Measurements from ENCODE around the gene INPP5J. TPM values are rescaled to one million over a fixed set of nuclear protein-coding genes. Genes with fewer than 3 reads are reported as not detected.
"Not testable (repeated sequence)": the region's sequence is repeated elsewhere in the genome, so short reads cannot be mapped to it uniquely, and the experiment has no call there.

Gene INPP5J
- total RNA-seq, 1 donor, result 1.6 TPM

DNA sequence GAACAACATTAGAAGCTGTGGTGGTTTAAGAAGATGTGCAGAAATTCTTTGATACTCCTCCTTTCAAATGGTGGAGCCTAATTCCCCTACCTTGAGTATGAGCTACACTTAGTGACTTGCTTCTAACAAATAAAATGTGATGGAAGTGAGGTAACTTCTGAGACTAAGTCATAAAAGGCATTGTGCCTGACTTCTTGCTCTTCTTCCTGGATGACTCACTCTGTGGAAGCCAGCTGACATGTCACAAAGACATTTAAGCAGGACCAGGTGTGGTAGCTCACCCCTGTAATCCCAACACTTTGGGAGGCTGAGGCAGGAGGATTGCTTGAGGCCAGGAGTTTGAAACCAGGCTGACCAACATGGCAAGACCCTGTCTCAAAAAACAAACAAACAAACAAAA lies 21.5 kb downstream of the INPP5J start:
- DNase-seq (ENCODE audit: low read depth in 2 of 3, low spot score in 2 of 3), result no peak

DNA sequence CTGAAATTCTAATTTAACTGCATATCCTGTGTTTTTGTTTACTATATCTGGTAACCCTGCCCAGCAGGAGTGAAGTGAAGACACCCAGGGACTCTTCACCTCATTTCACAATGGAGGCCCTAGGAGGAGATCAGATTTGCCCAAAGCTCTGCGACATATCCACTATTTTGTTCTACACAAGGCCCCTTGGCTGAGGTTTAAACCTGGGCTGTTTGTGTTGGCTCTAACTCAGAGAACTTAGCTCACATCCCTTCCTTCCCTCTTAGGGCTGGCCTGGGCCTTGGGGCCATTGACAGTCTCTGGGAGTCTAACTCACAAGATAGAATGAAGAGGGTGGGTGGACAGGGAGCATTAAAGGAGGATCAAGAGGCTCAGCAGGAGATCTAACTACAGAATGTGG lies 25.7 kb downstream of the INPP5J start:
- DNase-seq (ENCODE audit: low read depth in 2 of 3, low spot score in 2 of 3), result no peak

DNA sequence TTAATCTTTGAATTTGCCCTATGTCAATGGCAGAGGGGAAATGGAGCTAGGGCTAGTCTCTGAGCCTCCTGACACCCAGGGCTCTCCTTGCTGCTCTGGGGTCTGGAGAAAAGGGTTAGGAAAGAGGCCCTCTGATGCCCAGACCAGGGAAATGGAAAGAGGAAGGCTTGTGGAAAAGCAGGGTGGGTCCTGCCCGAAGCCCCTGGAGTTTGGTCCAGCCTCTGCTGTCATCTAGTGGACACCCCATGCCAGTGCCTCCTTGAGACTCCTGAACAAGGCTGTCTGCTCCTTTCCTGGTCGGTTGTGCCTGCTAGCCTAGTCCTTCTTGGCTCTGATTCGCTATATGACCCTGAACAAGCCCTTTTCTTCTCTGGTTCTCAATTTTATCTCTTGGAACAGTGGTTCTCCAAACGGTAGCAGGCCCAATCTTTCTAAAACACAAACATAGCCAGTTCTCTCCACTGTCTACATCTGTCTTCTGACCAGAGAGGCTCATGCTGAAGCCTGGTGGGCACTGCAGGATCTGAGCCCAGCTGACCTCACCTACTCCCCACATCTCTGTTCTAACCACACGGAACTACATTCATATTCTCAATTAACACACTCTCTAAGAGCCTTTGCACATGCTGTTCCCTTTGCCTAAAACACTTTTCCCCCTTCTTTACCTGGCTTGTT lies 26.3 kb downstream of the INPP5J start:
- DNase-seq (ENCODE audit: low read depth in 2 of 3, low spot score in 2 of 3), result peak in 2 of 3 donors; percentile 54 to 78

DNA sequence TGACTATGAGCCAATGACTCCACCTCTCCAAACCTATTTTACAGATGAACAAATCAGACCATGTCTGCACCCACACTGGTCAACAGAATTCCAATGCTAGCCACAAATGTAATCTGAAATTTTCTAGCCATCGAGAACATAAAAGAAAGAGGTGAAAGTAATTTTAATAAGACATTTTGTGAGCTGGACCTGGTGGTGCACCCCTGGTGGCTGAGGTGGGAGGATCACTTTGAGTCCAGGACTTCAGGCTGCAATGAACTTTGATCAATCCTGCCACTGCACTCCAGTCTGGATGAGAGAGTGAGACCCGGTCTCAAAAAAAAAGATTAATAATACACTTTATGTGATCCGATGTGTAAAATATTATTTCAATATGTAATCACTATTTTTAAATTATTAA lies 27.8 kb downstream of the INPP5J start:
- DNase-seq (ENCODE audit: low read depth in 2 of 3, low spot score in 2 of 3), result no peak

DNA sequence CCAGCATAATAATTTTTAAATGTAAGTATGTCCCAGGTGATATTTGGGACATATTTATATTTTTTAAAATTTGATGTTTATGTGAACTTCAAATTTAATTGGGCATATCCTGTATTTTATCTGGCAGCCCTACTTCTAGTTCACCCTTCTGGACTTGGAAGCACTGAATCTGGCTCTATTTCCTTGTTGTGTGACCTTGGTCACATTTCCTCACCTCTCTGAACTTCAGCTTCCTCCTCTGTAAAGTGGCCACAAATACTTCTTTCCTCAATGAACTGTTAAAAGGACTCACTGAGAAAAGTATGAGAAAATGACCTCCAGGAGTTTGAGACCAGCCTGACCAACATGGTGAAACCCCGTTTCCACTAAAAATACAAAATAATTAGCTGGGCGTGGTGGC lies 29.1 kb downstream of the INPP5J start:
- no peak for DNase-seq (ENCODE audit: low read depth in 2 of 3, low spot score in 2 of 3)

DNA sequence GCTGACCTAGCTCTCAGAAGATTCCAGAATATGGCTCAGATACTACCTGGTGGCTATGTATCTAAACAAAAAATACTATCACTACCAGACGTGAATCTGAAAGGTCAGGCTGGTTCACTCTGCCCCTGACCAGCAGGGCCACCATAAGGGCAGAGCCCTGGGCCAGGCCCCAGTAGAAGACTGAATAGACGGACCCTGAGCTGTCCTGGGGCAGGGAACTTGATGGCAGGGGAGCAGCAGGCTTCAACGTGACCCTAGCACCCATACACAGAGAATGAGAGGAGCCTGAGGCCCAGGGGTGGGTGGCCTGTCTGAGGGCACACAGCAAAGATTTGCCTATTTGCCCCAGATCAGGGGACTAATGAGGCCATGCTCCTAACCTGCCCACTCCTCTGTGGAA lies 30.6 kb downstream of the INPP5J start:
- DNase-seq (ENCODE audit: low read depth in 2 of 3, low spot score in 2 of 3), result no peak

DNA sequence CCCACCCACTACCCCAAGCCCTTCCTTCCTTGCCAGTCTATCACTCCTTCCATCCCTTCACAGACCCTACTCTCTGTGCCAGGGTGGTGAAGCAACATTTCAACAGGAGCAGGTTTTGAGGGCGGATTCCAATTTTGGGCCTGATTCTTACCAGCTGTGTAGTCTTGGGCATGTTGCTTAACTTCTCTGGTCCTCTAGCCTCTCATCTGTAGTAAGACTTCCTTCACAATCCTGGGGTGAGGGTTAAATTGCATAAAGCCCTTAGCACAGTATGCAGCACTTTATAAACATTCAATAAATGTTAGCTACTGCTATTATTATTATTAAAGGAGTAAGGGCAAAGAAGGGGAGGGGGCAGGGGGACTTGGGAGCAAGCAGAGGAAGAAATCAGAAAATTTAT lies 32.2 kb downstream of the INPP5J start:
- DNase-seq (ENCODE audit: low read depth in 2 of 3, low spot score in 2 of 3), result no peak

DNA sequence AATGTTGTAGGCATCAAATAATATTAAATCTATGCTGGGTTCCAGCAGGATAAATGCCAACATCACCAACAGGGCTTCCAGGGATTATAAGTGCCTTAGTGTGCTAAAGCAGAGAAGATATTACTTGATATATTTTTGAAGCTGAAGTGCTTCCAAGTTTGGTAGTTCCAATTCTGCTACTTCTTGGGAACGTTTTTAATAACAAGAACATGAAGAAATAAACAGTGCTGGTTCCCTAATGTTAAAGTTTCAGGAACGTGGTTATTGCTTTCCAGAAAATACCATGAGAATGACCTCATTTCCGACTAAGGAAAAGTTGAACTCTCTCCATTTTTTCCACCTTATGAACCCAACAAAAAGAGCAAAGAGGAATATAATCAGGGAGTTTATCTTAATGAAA lies 32.7 kb downstream of the INPP5J start:
- DNase-seq (ENCODE audit: low read depth in 2 of 3, low spot score in 2 of 3), result no peak

DNA sequence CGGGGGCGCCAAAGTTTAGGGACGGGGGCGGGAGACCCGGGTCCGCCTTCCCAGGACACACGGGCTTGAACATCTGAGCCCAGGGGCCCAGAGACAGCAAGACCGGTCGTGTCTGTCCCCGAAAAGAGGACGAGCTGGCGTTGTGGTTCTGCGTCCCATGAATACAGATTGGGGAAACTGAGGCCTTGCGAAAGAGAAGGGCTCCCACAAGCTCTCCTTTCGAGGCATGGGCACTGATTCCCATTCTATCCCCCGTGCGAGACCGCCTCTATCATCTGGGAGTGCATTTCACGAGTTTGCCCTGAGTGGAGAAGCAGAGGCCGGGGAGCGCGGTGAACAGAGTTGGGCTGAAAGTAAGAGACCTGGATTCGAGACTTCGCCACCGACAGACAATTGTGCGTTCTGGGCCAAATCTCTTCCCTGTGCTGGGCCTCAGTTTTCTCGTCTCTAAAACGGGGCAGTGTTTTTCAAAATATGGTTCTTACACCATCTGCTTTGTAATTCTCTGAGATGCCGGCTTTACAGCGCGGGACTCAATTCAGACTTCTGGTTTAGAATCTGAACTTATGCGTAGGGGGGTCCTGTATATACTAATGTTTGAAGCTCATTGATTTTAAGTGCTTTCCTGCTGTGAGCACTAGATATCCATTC lies 37.7 kb downstream of the INPP5J start:
- DNase-seq (ENCODE audit: low read depth in 2 of 3, low spot score in 2 of 3), result peak in 1 of 3 donors; percentile 18

DNA sequence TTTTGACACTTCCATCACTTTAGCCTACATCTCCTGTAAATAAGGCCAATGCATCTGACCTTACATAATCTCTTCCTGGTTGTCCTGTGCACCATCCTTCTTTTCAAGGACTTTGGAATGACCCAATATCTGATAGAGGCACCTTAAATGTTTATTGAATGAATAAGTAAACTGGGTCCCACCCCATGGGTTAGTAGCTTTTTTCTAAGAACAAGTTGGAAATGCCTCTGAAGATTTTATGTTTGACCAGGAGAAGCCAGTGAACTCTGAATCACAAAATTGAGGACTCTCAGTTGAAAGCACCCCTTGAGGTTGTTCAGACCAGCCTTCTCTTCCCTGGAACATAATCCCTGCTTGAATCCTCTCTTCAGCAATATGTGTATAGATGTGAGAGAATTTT lies 38.6 kb downstream of the INPP5J start:
- DNase-seq (ENCODE audit: low read depth in 2 of 3, low spot score in 2 of 3), result no peak

DNA sequence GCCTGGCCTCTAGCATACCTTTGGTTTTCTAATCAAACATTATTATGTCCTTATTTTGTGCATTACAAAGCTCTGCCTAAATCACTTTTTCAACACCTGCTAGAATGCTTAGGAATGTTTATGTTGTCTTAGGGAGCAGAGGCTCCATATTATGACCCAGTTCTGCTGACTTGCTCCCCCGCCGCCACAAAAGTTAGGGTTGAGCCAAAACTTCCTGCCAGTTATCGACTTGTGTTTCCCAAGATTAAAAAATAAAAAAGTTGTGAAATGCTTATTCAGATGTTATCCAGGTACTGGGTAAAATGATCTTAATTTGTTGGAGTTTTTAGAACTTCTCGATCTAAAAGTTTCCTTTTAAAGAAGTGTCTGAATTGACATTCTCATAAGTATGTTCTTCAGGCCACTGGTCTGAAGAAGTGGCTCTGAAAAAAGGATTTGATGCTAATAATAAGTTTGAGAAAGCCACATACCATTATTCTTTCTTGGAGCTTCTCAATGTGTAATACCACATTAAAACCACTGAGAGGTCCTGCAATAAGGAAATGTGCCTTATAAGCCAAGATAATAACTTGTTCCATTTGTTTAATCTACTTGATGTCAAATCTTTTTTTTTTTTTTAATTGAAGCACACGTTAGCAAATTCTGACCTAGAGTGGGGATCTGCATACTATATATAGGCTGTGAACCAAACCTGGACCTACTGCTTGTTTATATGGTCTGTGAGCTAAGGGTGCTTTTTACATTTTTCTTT lies 39.4 kb downstream of the INPP5J start:
- peak in 1 of 3 donors; percentile 24 for DNase-seq (ENCODE audit: low read depth in 2 of 3, low spot score in 2 of 3)

DNA sequence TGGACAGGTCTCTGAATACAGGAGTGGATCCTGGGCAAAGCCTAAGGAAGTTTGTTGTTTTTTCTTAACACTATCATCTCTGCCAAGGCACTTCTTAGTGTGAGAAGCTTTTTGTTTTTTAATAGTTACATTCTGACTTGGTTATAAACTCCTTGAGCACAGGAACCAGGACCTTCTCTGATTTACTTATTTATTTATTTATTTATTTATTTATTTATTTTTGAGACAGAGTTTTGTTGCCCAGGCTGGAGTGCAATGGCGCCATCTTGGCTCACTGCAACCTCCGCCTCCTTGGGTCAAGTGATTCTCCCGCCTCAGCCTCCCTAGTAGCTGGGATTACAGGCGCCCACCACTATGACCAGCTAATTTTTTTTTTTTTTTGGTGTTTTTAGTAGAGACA lies 48.2 kb downstream of the INPP5J start:
- no peak for DNase-seq (ENCODE audit: low read depth in 2 of 3, low spot score in 2 of 3)

DNA sequence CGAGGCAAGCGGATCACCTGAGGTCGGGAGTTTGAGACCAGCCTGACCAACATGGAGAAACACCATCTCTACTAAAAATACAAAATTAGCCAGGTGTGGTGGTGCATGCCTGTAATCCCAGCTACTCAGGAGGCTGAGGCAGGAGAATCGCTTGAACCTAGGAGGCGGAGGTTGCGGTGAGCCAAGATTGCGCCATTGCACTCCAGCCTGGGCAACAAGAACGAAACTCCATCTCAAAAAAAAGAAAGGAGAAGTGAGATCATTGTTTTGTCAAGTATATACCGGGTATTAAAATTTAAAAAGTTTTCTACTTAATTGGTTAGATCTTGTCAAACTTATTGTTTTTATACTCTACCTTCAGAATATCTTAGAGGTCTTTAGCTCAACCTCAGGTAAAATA lies 49.0 kb downstream of the INPP5J start:
- DNase-seq (ENCODE audit: low read depth in 2 of 3, low spot score in 2 of 3), result not testable (repeated sequence)

DNA sequence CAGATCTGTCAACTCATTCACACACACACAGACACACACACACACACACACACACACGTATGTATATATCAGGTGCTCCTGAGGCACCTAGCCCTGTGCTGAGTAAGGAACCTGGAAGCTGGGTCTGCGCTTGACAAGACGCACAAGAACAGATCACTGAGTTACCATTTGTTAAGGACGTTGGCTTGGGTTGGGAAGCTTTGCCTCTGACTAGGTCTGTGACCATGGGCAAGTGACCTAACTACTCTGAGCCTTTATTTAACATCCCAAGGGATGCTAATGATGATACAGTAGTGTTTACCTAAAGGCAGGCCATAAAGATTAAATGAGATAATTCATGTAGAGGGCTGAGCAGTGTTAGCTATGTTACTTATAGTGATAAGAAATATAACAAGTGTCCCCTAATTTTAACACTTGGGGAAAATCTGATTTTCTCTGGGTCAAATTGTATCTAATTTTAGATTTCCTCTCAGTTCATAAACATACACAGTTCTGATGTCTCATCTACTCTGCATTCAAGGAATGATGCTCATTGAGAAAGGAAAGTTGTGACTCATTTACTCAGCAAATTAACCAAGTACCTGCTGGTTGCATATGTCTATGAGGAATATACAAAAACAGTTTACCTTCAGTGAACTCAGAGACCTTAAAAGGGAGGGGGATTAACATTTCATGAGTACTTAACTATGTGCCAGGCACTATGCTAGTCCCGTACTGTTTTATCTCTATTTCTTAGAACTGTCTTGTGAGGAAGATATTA lies 50.8 kb downstream of the INPP5J start:
- no peak for DNase-seq (ENCODE audit: low read depth in 2 of 3, low spot score in 2 of 3)

DNA sequence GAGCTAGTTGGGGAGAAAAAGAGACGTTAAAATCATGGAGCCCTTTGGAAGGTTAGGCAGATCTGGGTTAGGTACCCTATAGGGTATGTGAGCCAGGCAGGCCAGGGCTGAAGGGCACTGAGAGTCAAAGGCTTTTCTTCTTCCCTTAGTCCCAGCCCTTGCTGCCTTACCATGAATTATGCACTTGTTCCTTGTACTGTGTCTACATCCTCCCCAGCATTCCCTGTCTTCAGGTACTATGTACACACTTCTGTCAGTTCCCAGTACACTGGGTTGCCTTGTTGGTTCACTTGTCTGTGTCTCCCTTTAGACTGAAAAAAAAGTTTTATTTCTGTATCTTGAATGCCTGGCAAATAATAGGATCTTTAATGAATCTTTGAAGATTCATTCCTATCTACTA lies 54.2 kb downstream of the INPP5J start:
- DNase-seq (ENCODE audit: low read depth in 2 of 3, low spot score in 2 of 3), result no peak

DNA sequence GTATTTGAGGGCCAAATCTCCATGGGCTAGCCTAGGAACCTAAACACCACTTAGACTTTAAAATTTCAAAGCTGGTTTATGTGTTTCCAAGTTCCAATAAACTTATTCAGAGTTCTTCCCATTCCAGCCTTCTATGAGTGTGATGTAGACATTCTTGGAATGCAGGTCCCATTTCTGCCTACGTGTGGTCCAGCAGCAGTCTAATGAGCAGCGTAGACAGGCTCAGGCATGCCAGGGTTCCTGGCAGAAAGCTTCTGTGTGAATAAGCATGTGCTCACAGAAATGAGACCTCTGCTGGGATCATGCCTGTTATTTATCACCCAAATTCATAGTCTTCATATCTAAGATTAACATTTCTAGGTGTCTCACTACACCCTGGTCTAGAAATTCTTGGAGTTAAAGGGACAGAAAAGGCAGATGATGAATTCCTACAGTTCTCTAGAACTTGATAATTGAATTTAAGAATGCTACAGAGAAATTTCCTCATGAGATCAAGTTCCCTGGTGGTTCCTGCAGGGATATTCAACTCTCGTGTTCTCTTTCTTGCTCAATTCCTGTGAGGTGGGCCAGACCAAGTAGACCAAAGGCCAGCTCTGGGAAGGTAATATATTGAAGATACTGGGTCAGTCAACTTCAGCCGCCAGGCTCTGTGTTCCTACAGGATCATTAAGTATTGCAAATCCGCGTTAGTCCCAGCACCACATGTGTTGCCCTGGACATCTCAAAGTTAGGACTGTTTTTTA lies 54.8 kb downstream of the INPP5J start:
- no peak for DNase-seq (ENCODE audit: low read depth in 2 of 3, low spot score in 2 of 3)

DNA sequence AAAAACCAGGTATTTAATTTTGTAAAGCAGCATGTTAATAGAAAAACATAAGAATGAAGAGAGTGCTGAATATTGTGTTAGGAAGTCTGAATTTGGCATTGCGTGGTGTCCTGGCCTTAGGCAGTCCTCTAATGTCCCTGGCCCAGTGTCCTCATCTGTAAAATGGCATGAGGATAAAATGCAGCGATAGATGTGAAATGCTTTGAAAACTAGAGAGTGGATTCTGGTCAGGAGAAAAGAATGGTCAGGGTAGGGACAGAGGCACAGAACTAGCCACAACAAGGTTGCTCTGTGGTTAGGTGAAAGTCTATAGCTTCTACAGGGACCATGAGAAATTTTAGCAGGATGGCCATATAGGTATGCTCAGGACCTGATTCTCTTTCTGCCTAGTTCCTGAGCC lies 56.1 kb downstream of the INPP5J start:
- DNase-seq (ENCODE audit: low read depth in 2 of 3, low spot score in 2 of 3), result no peak

DNA sequence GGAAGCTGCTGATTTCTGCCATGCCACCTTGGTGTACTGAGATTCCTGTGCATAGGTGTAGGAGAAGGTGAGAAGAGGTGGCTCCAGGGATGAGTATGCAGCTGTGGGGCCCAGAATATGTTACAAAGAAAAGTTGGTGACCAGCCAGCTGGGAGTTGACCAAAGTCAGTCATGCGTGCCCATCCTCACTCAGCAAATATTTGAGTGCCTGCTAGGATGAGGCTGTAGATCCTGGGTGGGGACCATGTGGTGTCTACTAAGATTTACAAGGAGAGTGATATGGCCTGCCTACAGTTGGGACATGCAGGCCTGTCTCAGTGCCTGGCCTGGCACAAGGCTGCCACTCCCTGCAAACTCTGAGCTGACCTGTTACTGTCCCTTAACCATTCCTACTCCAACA lies 56.6 kb downstream of the INPP5J start:
- no peak for DNase-seq (ENCODE audit: low read depth in 2 of 3, low spot score in 2 of 3)

DNA sequence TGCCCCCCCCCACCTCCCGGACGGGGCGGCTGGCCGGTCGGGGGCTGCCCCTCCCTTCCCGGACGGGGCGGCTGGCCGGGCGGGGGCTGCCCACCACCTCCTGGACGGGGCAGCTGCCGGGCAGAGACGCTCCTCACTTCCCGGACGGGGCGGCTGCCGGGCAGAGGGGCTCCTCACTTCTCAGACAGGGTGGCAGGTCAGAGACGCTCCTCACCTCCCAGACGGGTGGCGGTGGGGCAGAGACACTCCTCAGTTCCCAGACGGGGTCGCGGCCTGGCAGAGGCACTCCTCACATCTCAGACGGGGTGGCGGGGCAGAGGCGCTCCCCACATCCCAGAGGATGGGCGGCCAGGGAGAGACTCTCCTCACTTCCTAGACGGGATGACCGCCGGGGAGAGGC lies 61.2 kb downstream of the INPP5J start:
- no peak for DNase-seq (ENCODE audit: low read depth in 2 of 3, low spot score in 2 of 3)
